SU-DHL-6 (cell line): Measurements from ENCODE around the gene MRPL54.

Experiments used
- H2AFZ ChIP-seq: fragments of 200-600 bp; sonication (generic); 2 replicates; pipeline ENCODE4 v1.6.1; 2014; ENCODE audit warnings: low read depth, mild to moderate bottlenecking, moderate library complexity, mixed read lengths, antibody characterized with exemption, low read length; ENCODE audit not compliant: severe bottlenecking
- H3F3A ChIP-seq: fragments of 200-600 bp; shearing (Covaris generic); 2 replicates; pipeline ENCODE4 v1.6.0; 2016; ENCODE audit warnings: antibody characterized with exemption, mild to moderate bottlenecking; ENCODE audit not compliant: insufficient read depth
- H3K27ac ChIP-seq: fragments of 200-600 bp; sonication (generic); 2 replicates; pipeline ENCODE4 v1.5.1; 2016; ENCODE audit warnings: low read depth, mild to moderate bottlenecking, low read length, moderate library complexity, mixed read lengths
- H3K27me3 ChIP-seq: fragments of 200-600 bp; sonication (generic), shearing (Covaris generic); 2 replicates; pipeline ENCODE4 v1.6.0; 2014; ENCODE audit warnings: mild to moderate bottlenecking, low read length
- H3K36me3 ChIP-seq: fragments of 200-600 bp; sonication (generic); 2 replicates; pipeline ENCODE4 v1.6.1; 2014; ENCODE audit warnings: mild to moderate bottlenecking, low read length, mixed read lengths
- H3K4me2 ChIP-seq: fragments of 300-600, 200-600 bp; shearing (Covaris generic), sonication (generic); 2 replicates; pipeline ENCODE4 v1.6.0; 2014; ENCODE audit warnings: low read length, low read depth, mild to moderate bottlenecking; ENCODE audit not compliant: poor library complexity, severe bottlenecking
- H3K4me3 ChIP-seq: fragments of 200-600 bp; sonication (generic); 2 replicates; pipeline ENCODE4 v1.5.1; 2014; ENCODE audit warnings: antibody characterized with exemption, low read length, mild to moderate bottlenecking, mixed read lengths; ENCODE audit not compliant: insufficient read depth, poor library complexity, severe bottlenecking
- H3K79me2 ChIP-seq: fragments of 200-600 bp; sonication (generic); 2 replicates; pipeline ENCODE4 v1.6.1; 2014; ENCODE audit warnings: mild to moderate bottlenecking, low read length, moderate library complexity; ENCODE audit not compliant: insufficient read depth
- H3K9ac ChIP-seq: fragments of 200-600 bp; sonication (generic); 2 replicates; pipeline ENCODE4 v1.7.0; 2014; ENCODE audit warnings: mild to moderate bottlenecking, low read length
- H3K9me2 ChIP-seq: fragments of 200-600 bp; sonication (generic); replicated peaks from 2 replicates; pipeline ENCODE4 v1.6.1; 2014; ENCODE audit warnings: low read length; ENCODE audit not compliant: insufficient read depth
- H3K9me3 ChIP-seq: fragments of 200-600 bp; sonication (generic); 2 replicates; pipeline ENCODE4 v1.6.1; 2014; ENCODE audit warnings: low read length, mixed read lengths; ENCODE audit not compliant: insufficient read depth
- H4K20me1 ChIP-seq: fragments of 200-600 bp; sonication (generic); 2 replicates; pipeline ENCODE4 v1.6.1; 2014; ENCODE audit warnings: low read depth, mild to moderate bottlenecking, antibody characterized with exemption, low read length, moderate library complexity, mixed read lengths
- CTCF ChIP-seq: fragments of 200-600 bp; sonication (generic); IDR thresholded peaks from one replicate; pipeline ENCODE4 v1.5.1; 2017; ENCODE audit warnings: antibody characterized with exemption, mild to moderate bottlenecking, low read length, moderate library complexity; ENCODE audit not compliant: insufficient read depth, poor library complexity, severe bottlenecking
- EZH2phosphoT487 ChIP-seq: fragments of 200-600 bp; sonication (generic), shearing (Covaris generic); conservative IDR thresholded peaks from 2 replicates; pipeline ENCODE4 v1.6.1; 2018; ENCODE audit warnings: mild to moderate bottlenecking, antibody characterized with exemption, low read length, moderate library complexity, mixed read lengths

Gene MRPL54

GRCh38 chr19:3775831-3776230, 13.3 kb downstream of the MRPL54 start:
- Histone ChIP-seq H3F3A (no peaks in the 10 kb centered on the region), H3K27me3 (no peaks in the 10 kb centered on the region), H3K9ac (no peak overlapping the region), H3K4me2 (no peak overlapping the region), H3K9me3 (no peaks in the 10 kb centered on the region), H3K79me2 (no peaks in the 10 kb centered on the region), H3K27ac (no peak overlapping the region), H2AFZ (no peak overlapping the region), H3K4me3 (no peak overlapping the region), H3K9me2 (no peaks in the 10 kb centered on the region), H4K20me1 (no peaks in the 10 kb centered on the region), H3K36me3 (no peaks in the 10 kb centered on the region)
- no peak for TF ChIP-seq EZH2phosphoT487
- no peak for TF ChIP-seq CTCF

GRCh38 chr19:3776479-3777040, 14.1 kb downstream of the MRPL54 start:
- H3K27me3 ChIP-seq: no peaks in the 10 kb centered on the region
- no peaks in the 10 kb centered on the region for H4K20me1 ChIP-seq
- H3K9ac ChIP-seq: no peak overlapping the region
- no peaks in the 10 kb centered on the region for H3K79me2 ChIP-seq
- H3K36me3 ChIP-seq: no peaks in the 10 kb centered on the region
- H2AFZ ChIP-seq: no peak overlapping the region
- H3K27ac ChIP-seq: no peak overlapping the region
- no peak overlapping the region for H3K4me3 ChIP-seq
- TF ChIP-seq CTCF (no peak), EZH2phosphoT487 (no peak)
- no peak overlapping the region for H3K4me2 ChIP-seq
- peaks cover 6% of the 10 kb centered on the region; the same call in 1 of the 2 replicates for H3K9me3 ChIP-seq
- H3K9me2 ChIP-seq: no peaks in the 10 kb centered on the region
- H3F3A ChIP-seq: no peaks in the 10 kb centered on the region

- H3K9me2 ChIP-seq: no peaks in the 10 kb centered on the region
- peaks cover 11% of the 10 kb centered on the region; the same call in 1 of the 2 replicates for H3K9me3 ChIP-seq
- H3K79me2 ChIP-seq: no peaks in the 10 kb centered on the region
- no peak overlapping the region for H3K27ac ChIP-seq
- TF ChIP-seq EZH2phosphoT487 (no peak), CTCF (no peak)
- H3F3A ChIP-seq: no peaks in the 10 kb centered on the region
- no peaks in the 10 kb centered on the region for H3K36me3 ChIP-seq
- H2AFZ ChIP-seq: no peak overlapping the region
- H4K20me1 ChIP-seq: no peaks in the 10 kb centered on the region
- no peak overlapping the region for H3K4me3 ChIP-seq
- H3K9ac ChIP-seq: no peak overlapping the region
- no peak overlapping the region for H3K4me2 ChIP-seq
- H3K27me3 ChIP-seq: no peaks in the 10 kb centered on the region
These were observed 15.8 kb downstream of the MRPL54 start for GRCh38 chr19:3778104-3778867.
